ENCODE measurements around the gene CH25H.
"Not testable (repeated sequence)": the region's sequence is repeated elsewhere in the genome, so short reads cannot be mapped to it uniquely, and the experiment has no call there.

GRCh38 chr10:89247623-89248022 is 40.5 kb upstream of the CH25H start:
- not testable (repeated sequence) for TF ChIP-seq MAX (IDR thresholded peaks at IDR 0.05; ENCODE audit: low read depth, low read length); POLR2A (IDR thresholded peaks at IDR 0.05; ENCODE audit: extremely low read depth, insufficient read length); CTCF (IDR thresholded peaks at IDR 0.05; ENCODE audit: low read depth, low read length)
